NT2/D1 (cell line): ENCODE results near the gene KY.

Experiments
- SUZ12 ChIP-seq: IDR thresholded peaks from 2 replicates; pipeline ENCODE4 v1.6.1; 2011; ENCODE audit not compliant: insufficient read length, insufficient read depth; ENCODE audit errors: extremely low read depth
- YY1 ChIP-seq: IDR thresholded peaks from 2 replicates; pipeline ENCODE4 v1.6.1; 2011; ENCODE audit not compliant: insufficient read length, insufficient read depth

GRCh38 chr3:134597390-134597970 lies 53.3 kb downstream of the KY start:
- no peak for TF ChIP-seq YY1
- no peak for TF ChIP-seq SUZ12
